ENCODE results near the gene THOC5.

DNA sequence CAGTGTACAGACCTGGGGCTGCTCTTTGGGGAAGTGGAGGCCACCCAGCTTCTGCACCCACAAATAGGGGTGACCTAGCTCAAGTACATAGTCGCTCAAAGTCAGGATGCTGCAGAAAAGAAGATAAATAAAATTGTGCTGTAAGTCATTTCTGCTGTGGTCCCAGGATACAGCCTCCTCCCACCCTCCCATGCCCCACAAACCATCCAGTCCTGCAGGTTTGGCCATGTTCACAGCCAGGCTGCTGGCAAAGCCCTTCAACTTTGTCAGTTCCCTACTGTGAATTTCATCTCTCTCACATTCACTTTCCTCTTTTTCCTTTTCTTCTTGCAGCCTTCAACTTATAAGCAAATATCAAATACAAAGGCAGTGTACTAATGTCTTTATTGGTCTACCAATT, 33.6 kb downstream of the THOC5 start:
- TF ChIP-seq POLR2A (IDR thresholded peaks at IDR 0.05; ENCODE audit: low read length) (no peak), GATA1 (IDR thresholded peaks at IDR 0.05; ENCODE audit: low read depth, low read length) (no peak)

Measured in erythroblast (primary cell).